Thoracic aorta (tissue), 2 donors: Measurements from ENCODE around the gene CD247. TPM values are rescaled to one million over a fixed set of nuclear protein-coding genes. Genes with fewer than 3 reads are reported as not detected.

ENCODE experiments used
- ATAC-seq: fragments of 150-250 bp; one replicate; pipeline ENCODE4 v1.8.0; 2017; ENCODE audit warnings: low read depth; ENCODE audit not compliant: insufficient number of reproducible peaks, low FRiP score
- DNase-seq: peaks from one replicate; pipeline ENCODE4 v3.0.0-alpha.2; 2020; ENCODE audit warnings: low spot score
- H3K27ac ChIP-seq, 2 donors: fragments of 200-600 bp; sonication (generic); 1 replicate in 1 of 2; 2 replicates in 1 of 2; pipeline ENCODE4 v1.5.1; 2016; ENCODE audit warnings: mild to moderate bottlenecking in 2 of 2, moderate library complexity in 2 of 2
- H3K27me3 ChIP-seq: fragments of 200-600 bp; sonication (generic); replicated peaks from 2 replicates; pipeline ENCODE4 v1.6.0; 2016; ENCODE audit warnings: mild to moderate bottlenecking; ENCODE audit not compliant: insufficient read depth
- H3K36me3 ChIP-seq: fragments of 200-600 bp; sonication (generic); one replicate; pipeline ENCODE4 v1.5.1; 2016
- H3K4me1 ChIP-seq, 2 donors: fragments of 200-600 bp; sonication (generic); 1 replicate in 1 of 2; 2 replicates in 1 of 2; pipeline versions ENCODE4 v1.5.1 to v1.6.0; 2016; ENCODE audit warnings: low read depth in 2 of 2, mild to moderate bottlenecking in 1 of 2; ENCODE audit not compliant: control insufficient read depth in 1 of 2
- H3K4me3 ChIP-seq: fragments of 200-600 bp; sonication (generic); 2 replicates; pipeline ENCODE4 v1.5.1; 2016; ENCODE audit warnings: mild to moderate bottlenecking
- H3K9me3 ChIP-seq: fragments of 200-600 bp; sonication (generic); 2 replicates; pipeline ENCODE4 v1.5.1; 2016
- CTCF ChIP-seq: fragments of 200-600 bp; sonication (generic); IDR thresholded peaks from one replicate; pipeline ENCODE4 v1.5.1; 2019; ENCODE audit warnings: antibody characterized with exemption
- total RNA-seq, 2 donors: library from RNA; depleted of rRNA; stranded (reverse); fragments of >200 nt; gene quantifications; one replicate each; pipeline versions ENCODE4 v1.1.0 to v1.2.3, GENCODE V29; 2016

CD247 gene
- total RNA-seq, 2 donors from 2014 or later, result 1.6 to 8.5 TPM

GRCh38 chr1:167428395-167428794, 89.9 kb downstream of the CD247 start:
- DNase-seq (no peak), ATAC-seq (no peak)
- Histone ChIP-seq H3K27ac (no peak overlapping the region), H3K4me1 (no peaks in the 10 kb centered on the region), H3K27me3 (no peaks in the 10 kb centered on the region), H3K36me3 (no peaks in the 10 kb centered on the region), H3K9me3 (no peaks in the 10 kb centered on the region), H3K4me3 (no peak overlapping the region)
- TF ChIP-seq CTCF, result no peak

DNA sequence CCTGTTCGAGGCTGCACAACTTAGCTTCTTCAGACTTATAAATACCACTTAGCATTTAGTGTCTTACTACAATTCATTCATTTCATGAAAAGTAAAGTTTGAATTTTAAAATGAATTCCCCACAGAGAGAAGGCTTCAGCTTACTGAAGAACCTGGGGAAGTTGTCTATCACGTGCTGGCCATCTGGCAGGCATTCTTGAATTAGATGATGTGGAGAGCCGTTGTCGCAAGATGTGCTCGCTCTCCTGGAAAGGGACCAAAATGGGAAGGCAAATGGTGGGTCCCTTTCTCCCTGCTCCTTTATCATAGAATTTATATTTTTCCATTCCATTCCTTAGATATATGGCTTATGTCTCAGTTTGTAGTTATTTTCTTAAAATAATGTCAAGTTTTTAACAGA, 90.5 kb downstream of the CD247 start:
- TF ChIP-seq CTCF, result no peak
- Histone ChIP-seq H3K4me3 (no peak overlapping the region), H3K27ac (no peak overlapping the region), H3K27me3 (no peaks in the 10 kb centered on the region), H3K4me1 (no peaks in the 10 kb centered on the region), H3K9me3 (no peaks in the 10 kb centered on the region), H3K36me3 (no peaks in the 10 kb centered on the region)
- ATAC-seq (no peak), DNase-seq (no peak)

DNA sequence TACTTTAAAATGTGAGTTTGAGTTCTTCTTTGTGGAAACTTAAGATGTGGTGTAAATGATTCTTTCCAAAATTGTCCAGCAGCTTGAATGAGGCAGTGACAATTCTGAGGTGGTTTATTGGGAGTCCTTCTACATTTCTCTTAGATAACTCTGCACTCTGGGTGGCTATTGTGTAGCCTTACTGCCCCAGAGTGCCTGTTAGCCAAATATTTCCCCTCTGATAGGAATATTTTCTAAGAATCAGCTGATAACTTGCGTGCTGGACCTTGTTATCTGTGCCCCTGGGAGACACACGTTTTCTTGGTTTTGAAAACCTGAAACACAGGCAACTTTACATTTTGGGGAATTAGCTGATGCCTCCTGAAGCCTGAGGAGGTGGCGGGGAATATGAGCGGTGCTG, 91.6 kb downstream of the CD247 start:
- no peaks in the 10 kb centered on the region for H3K36me3 ChIP-seq
- no peaks in the 10 kb centered on the region for H3K27me3 ChIP-seq

DNA sequence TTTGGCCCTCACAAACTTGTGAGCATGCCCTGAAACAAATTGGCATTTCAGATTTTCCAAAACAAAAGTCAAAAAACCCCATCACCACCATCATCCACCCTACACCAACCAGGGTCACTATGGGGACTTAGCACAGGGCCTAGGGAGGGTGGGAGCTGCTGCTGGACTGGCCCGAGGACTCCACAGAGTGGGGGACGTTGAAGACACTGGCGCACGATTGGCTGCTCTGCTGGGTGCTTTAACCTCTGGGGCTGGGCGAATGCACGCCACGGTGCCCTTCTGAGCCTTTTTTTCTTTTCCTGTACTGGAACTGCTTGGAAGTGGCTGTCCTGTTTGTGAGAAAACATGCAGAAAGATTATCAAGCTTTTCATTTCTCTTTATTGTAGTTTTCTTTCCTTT, 92.8 kb downstream of the CD247 start:
- Histone ChIP-seq H3K4me1 (no peaks in the 10 kb centered on the region), H3K4me3 (no peak overlapping the region), H3K27me3 (no peaks in the 10 kb centered on the region), H3K36me3 (no peaks in the 10 kb centered on the region), H3K27ac (no peak overlapping the region), H3K9me3 (no peaks in the 10 kb centered on the region)
- no peak for TF ChIP-seq CTCF
- DNase-seq, result no peak
- ATAC-seq, result no peak

More for the DNA sequence above, 91.6 kb downstream of the CD247 start:
- ATAC-seq, result no peak
- Histone ChIP-seq H3K9me3 (no peaks in the 10 kb centered on the region), H3K27ac (no peak overlapping the region), H3K4me3 (no peak overlapping the region), H3K4me1 (no peaks in the 10 kb centered on the region)
- no peak for DNase-seq
- TF ChIP-seq CTCF, result no peak

DNA sequence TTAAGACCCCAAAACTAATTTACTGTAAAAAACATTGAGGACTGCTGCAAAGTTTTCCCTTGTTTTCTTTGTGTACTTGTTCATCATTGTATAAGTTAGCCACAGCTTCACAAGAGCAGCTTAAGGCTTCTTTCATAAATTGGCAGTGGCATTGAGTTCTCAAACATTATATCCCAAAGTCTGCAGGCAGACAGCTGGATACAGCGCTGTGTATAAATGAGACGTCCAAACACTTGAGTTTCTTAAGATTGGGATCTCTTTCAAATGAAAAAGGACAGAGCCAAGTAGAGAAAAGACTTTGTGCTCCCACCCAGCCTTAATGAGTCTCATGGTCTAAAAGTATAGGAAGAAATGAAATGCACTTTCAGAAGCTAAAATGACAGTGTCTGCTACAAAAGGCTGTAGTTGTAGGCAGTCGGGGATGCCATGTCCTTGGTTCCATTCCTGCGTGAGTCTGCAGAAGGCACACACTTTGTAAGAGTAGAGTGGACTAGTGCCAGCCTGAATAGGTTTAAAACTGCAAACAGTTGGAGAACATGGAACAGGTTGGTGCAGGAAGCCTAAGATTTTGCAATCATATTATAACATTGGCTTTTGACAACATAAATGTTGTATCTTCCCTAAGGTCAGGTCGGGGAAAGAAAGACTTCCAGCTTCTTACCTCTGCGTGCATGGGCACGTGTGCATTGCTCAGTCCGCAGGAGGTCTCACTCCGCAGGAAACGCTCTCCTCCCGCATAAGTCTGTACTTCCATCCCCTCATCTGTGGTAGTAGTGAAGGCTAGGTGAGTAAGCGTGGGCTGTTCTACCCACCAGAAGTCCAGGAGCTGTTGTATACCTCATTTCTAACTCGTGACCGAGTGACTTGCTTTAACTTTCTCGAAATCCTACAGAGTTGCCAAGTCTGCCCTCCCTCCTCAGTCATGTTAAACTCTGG, 94.4 kb downstream of the CD247 start:
- Histone ChIP-seq H3K4me3 (no peak overlapping the region), H3K9me3 (no peaks in the 10 kb centered on the region), H3K27me3 (no peaks in the 10 kb centered on the region), H3K27ac (no peak overlapping the region), H3K4me1 (no peaks in the 10 kb centered on the region), H3K36me3 (no peaks in the 10 kb centered on the region)
- ATAC-seq (no peak), DNase-seq (no peak)
- TF ChIP-seq CTCF, result no peak
